Left ventricle myocardium superior (tissue), 1 donor: ENCODE measurements around the gene RDX. TPM values are rescaled to one million over a fixed set of nuclear protein-coding genes. Genes with fewer than 3 reads are reported as not detected.
"Not testable (repeated sequence)": the region's sequence is repeated elsewhere in the genome, so short reads cannot be mapped to it uniquely, and the experiment has no call there.

Source experiments
- ATAC-seq: fragments of 200-7000 bp; cut with Tn5 transposase; one replicate; pipeline ENCODE4 v1.9.1; 2020; ENCODE audit warnings: mild to moderate bottlenecking, moderate library complexity
- DNase-seq: peaks from one replicate; pipeline ENCODE4 v3.0.0-alpha.2; 2020
- intact Hi-C: fragments of 100-400 bp; cut with micrococcal nuclease; formaldehyde crosslinking; loops from one replicate; pipeline ENCODE4 v1.11.0; 2022
- total RNA-seq: library from RNA; stranded (reverse); fragmentation: NEBNext Ultra II Directional; extraction: Animal tissue kit (Norgen Biotek cat#: 25700); gene quantifications from one replicate; pipeline ENCODE4 v1.2.1, GENCODE V29; 2021
- donor health status: DM: no; HTN: yes; CAD: no; lungs with severe emphysema.

The RDX gene
- total RNA-seq, 1 donor from 2014 or later: 117 TPM

- intact Hi-C loops: no loop called here
- ATAC-seq (no peak), DNase-seq (no peak)
Observed at GRCh38 chr11:110286298-110287040, 9.9 kb downstream of the RDX start.

DNA sequence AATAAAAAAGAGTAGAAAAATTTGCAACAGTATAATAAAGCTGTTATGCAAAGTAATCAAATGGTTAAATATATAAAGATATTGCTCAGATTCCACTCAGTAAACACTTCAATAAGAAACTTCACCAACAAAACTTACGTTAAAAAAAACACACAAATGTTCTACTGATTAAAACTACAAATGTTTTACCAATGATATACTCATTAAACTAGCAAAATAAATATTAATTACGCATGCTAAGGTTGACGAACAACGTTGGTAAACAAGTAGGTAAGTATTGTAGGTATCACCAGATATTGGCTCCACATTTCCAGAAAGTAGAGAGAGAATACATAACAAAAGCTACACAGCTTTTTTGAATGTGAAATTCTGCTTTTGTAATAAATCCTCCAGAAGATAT is 12.6 kb downstream of the RDX start:
- ATAC-seq (no peak), DNase-seq (no peak)
- intact Hi-C loops: no loop called here

DNA sequence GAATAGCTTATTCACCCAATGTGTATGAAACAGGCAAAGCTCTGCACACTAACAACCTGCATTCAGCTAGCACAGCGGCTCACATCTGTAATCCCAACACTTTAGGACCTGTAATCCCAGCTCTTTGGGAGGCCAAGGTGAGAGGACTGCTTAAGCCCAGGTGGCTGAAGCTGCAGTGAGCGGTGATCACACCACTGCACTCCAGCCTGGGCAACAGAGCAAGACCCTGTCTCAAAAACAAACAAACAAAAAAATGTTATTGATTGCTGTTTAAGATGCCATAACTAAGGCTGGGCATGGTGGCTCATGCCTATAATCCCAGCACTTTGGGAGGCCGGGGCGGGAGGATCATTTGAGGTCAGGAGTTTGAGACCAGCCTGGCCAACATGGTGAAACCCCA is 15.8 kb downstream of the RDX start:
- intact Hi-C loops, DNase-seq, ATAC-seq: not testable (repeated sequence)

DNA sequence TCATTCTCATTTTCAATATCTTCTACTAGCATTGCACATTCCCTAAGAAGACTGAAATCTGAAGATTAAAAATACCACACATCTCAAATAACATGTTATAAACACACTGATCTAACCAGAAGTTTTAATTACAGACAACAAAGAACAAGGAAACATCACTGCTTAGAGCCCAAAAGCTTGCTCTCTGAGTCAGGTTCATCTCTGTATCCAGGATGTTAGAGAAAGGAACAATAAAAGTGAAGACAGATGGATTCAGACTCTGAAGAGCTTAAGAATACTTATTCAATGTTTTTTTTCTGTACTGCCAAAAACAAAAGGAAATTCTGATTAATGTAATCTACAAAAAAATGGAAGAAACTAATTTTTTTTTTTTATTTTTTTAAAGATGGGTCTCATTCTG is 16.5 kb downstream of the RDX start:
- intact Hi-C loops: no loop called here
- ATAC-seq: no peak
- DNase-seq: no peak

GRCh38 chr11:110272919-110273318 is 23.5 kb downstream of the RDX start:
- ATAC-seq (no peak), DNase-seq (no peak)
- intact Hi-C loops: no loop called here

- intact Hi-C loops: no loop called here
- ATAC-seq (no peak), DNase-seq (no peak)
Observed at GRCh38 chr11:110269996-110270395, 26.4 kb downstream of the RDX start.

GRCh38 chr11:110268441-110268840 is 28.0 kb downstream of the RDX start:
- DNase-seq: no peak
- no peak for ATAC-seq
- intact Hi-C loops: no loop called here

- DNase-seq (no peak), ATAC-seq (no peak)
- intact Hi-C loops: no loop called here
Observed at GRCh38 chr11:110262072-110262403, 34.4 kb downstream of the RDX start.

- no peak for ATAC-seq
- intact Hi-C loops: no loop called here
Observed at GRCh38 chr11:110261195-110262071, 35.0 kb downstream of the RDX start.

GRCh38 chr11:110253525-110253924 is 42.9 kb downstream of the RDX start:
- no peak for DNase-seq
- no peak for ATAC-seq
- intact Hi-C loops: no loop called here

More at GRCh38 chr11:110261195-110262071, 35.0 kb downstream of the RDX start:
- no peak for DNase-seq

DNA sequence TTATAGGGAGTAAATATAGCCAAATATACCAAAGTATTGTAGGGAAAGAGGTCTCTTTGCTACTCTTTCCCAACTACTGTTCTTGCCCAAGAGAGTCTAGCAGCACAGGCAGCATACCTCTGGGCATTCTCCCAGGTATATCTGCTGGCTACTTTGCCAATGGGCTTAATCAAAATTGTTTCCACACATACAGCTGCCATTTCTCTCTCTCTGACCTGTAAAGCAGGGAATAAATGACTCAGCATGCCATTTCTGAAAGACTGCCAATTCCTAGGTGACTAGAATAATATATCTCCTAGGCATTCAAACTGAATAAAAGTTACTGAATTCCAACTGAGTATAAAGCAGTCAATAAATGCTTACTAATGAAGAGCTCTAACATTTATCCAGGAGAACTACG is 44.6 kb downstream of the RDX start:
- intact Hi-C loops: no loop called here
- ATAC-seq: peak; percentile 98
- no peak for DNase-seq

DNA sequence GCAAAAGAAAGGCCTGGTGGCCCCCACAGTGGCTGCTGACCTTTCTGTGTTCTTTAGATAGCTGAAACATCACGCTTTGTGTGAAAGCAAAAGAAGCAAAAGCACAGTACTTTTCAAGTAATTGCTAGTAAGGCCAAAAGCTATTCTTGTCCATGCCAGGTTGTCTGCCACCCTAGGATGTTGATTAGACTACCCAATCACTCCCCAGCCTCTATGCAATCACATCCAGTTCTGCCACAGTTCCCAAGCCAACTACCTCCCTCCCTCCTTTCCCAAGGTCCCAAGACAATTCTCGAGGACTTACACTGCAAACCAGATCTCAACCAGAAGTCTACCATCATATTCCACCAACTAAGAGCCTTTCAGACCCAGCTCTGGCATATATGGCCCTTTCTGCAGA is 46.2 kb downstream of the RDX start:
- DNase-seq (no peak), ATAC-seq (peak; percentile 77)
- intact Hi-C loops: no loop called here

GRCh38 chr11:110249766-110250165 is 46.6 kb downstream of the RDX start:
- DNase-seq (no peak), ATAC-seq (no peak)
- intact Hi-C loops: no loop called here

DNA sequence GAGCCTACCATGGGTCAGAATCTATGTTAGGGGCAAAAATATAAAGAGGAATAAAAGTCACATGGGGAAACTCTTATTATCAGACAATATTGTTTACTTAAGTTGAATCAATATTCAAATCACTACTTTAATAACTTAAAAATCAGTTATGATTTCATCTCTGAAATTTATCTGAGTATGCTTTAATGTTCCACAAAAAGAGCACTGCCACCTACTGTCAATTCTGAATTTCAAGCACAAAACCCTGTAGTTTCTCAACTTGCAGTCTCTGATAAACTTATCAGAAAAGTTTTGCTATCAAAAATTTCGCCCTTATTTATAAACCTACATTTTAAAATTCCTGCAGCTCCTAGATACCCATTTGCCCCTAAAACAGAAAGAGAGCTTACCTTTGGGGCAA is 47.3 kb downstream of the RDX start:
- intact Hi-C loops: no loop called here
- no peak for DNase-seq
- ATAC-seq: no peak

- DNase-seq (no peak), ATAC-seq (no peak)
- intact Hi-C loops: no loop called here
Observed at GRCh38 chr11:110243791-110244190, 52.6 kb downstream of the RDX start.

DNA sequence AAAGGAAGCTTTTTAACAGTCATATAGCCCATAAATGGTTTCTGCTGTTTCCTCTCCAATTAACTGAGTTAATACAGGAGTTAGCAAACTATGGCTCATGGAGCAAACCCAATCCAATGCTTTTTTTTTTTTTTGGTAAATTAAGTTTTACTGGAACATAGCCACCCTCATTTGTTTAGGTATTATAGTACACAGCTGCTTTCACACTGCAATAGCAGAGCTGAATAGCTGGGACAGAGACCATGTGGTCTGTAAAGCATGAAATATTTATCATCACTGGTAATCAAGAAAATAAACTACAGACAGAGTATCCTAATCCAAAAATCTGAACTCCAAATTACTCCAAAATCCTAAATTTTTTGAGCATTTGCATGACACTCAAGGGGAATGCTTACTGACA is 53.7 kb downstream of the RDX start:
- intact Hi-C loops: no loop called here
- ATAC-seq: no peak
- no peak for DNase-seq

- ATAC-seq: no peak
- no peak for DNase-seq
- intact Hi-C loops: no loop called here
Observed at GRCh38 chr11:110242188-110242587, 54.2 kb downstream of the RDX start.

GRCh38 chr11:110235966-110236365 is 60.4 kb downstream of the RDX start:
- intact Hi-C loops: no loop called here
- ATAC-seq (no peak), DNase-seq (no peak)

GRCh38 chr11:110230377-110230776 is 66.0 kb downstream of the RDX start:
- intact Hi-C loops: no loop called here
- peak; percentile 34 for ATAC-seq
- DNase-seq: no peak

DNA sequence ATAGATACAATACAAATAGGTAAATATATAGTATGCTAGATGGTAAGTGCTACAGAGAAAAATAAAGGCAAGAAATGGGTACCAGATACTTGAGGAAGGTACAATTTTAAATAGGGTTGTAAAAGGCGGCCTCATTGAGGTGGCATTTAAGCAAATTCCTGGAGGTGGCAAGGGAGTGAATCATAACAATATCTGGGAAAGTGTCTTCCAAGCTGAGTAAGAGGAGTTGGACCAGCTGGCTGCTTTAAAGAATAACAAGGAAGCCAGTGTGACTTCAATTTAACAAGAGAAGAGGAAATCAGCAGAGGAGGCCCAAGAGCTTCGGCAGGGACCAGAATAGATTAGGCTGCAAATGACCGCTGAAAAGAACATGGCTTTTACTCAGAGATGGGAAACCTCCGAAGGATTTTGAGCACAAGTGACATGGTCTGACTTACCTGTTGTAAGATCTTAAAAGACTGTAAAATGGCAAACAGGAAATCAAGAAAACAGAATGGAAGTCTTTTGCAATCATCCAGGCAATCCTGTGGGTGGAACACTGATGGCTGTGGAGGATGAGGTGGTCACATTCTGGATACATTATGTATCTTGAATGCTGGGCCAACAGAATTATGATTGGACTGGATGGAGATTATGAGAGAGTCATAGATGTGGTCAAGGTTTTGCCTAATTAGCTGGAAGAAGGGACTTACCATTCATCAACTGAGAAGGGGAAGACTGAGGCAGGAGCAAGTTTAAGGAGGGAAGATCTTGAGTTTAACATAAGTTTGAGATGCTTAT is 77.2 kb downstream of the RDX start:
- DNase-seq (no peak), ATAC-seq (no peak)
- intact Hi-C loops: no loop called here
